ENCODE data around the gene SPATA2L.
"Not testable (repeated sequence)": the region's sequence is repeated elsewhere in the genome, so short reads cannot be mapped to it uniquely, and the experiment has no call there.

Gene SPATA2L

DNA sequence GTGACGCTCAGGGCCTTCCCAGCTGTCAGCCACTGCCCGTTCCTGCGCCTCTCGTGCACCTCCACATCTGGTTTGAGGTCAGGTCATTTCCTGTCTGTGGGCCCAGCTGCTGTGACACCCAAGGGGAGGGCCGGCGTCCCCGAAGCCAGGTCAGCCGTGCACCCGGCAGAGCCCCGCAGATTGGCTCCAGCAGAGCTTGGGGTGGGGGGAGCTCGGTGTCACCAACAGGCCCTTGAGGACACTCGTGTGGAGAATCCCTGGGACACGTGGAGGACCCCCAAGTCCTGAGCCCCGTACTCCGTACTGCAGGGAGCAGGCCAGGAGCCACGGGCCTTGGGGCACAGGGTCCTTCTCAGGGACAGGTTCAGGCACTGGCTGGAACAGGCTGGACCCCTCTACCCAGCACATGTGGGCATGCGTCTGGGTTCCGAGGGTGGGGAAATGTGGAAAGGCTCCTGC, 4.8 kb downstream of the SPATA2L start:
- no CpG with 5 or more reads among the region's 18 CpGs for WGBS, 2 donors (ENCODE audit: extremely low coverage in 2 of 2, insufficient read length in 2 of 2, insufficient replicate concordance in 1 of 2)
- Histone ChIP-seq H3K23ac (ENCODE audit: low read depth, low read length, poor library complexity) (peak overlapping the region; percentile 86), H3K36me3 (replicated peaks in 1 of 2; ENCODE audit: control insufficient read depth in 2 of 2, insufficient read depth in 2 of 2, low read length in 2 of 2) (peaks cover 35 to 71% of the 10 kb centered on the region in 2 donors), H2BK120ac (ENCODE audit: low read depth, low read length) (no peak overlapping the region), H3K9me3 (replicated peaks in 1 of 2; ENCODE audit: control insufficient read depth in 2 of 2, insufficient read depth in 1 of 2, low read depth in 1 of 2, low read length in 2 of 2) (no peaks in the 10 kb centered on the region), H2AFZ (ENCODE audit: low read length) (no peak overlapping the region), H4K8ac (ENCODE audit: low read depth, low read length) (no peak overlapping the region), H3K4ac (ENCODE audit: low read length) (no peak overlapping the region), H2BK5ac (ENCODE audit: low read length) (peak overlapping the region; percentile 13), H2AK5ac (ENCODE audit: low read depth, low read length) (no peak overlapping the region), H2BK12ac (ENCODE audit: low read length) (no peak overlapping the region), H3K14ac (ENCODE audit: low read length) (no peak overlapping the region), H3K27me3 (ENCODE audit: control insufficient read depth in 3 of 3, insufficient read depth in 3 of 3, low read depth in 1 of 3, low read length in 3 of 3) (no peaks in the 10 kb centered on the region), H2BK15ac (ENCODE audit: low read length) (no peak overlapping the region), H3K4me2 (ENCODE audit: insufficient read depth, low read length, poor library complexity, severe bottlenecking) (no peak overlapping the region), H3K9ac (ENCODE audit: low read depth, low read length, poor library complexity) (no peak overlapping the region), H3K4me3 (ENCODE audit: low read length in 2 of 2) (no peak overlapping the region), H3K79me1 (ENCODE audit: low read depth, low read length) (peaks cover 7% of the 10 kb centered on the region), H4K91ac (ENCODE audit: low read depth, low read length, poor library complexity) (no peak overlapping the region), H3K4me1 (ENCODE audit: control insufficient read depth in 2 of 2, insufficient read depth in 1 of 2, low read depth in 1 of 2, low read length in 2 of 2) (peaks cover 9 to 13% of the 10 kb centered on the region in 2 donors), H3K27ac (replicated peaks; ENCODE audit: low read length) (no peak overlapping the region), H3K18ac (ENCODE audit: low read length) (no peak overlapping the region)
- DNase-seq (ENCODE audit: low spot score), result no peak

GRCh38 chr16:89695875-89696669, 5.4 kb downstream of the SPATA2L start:
- peaks cover 6% of the 10 kb centered on the region for H3K79me1 ChIP-seq (ENCODE audit: low read depth, low read length)
- peak overlapping the region; percentile 86 for H3K23ac ChIP-seq (ENCODE audit: low read depth, low read length, poor library complexity)
- no peak overlapping the region for H3K14ac ChIP-seq (ENCODE audit: low read length)
- no peak overlapping the region for H2AFZ ChIP-seq (ENCODE audit: low read length)
- no peaks in the 10 kb centered on the region for H3K27me3 ChIP-seq (ENCODE audit: control insufficient read depth in 3 of 3, insufficient read depth in 3 of 3, low read depth in 1 of 3, low read length in 3 of 3)
- H4K91ac ChIP-seq (ENCODE audit: low read depth, low read length, poor library complexity), result no peak overlapping the region
- DNase-seq (ENCODE audit: low spot score), result no peak
- no peak overlapping the region for H4K8ac ChIP-seq (ENCODE audit: low read depth, low read length)
- H3K18ac ChIP-seq (ENCODE audit: low read length), result peak overlapping the region; percentile 57
- peak overlapping the region; percentile 13 for H2BK5ac ChIP-seq (ENCODE audit: low read length)
- H2BK120ac ChIP-seq (ENCODE audit: low read depth, low read length), result no peak overlapping the region
- no peak overlapping the region for H2BK12ac ChIP-seq (ENCODE audit: low read length)
- no peak overlapping the region for H2BK15ac ChIP-seq (ENCODE audit: low read length)
- H3K4me3 ChIP-seq (ENCODE audit: low read length in 2 of 2), result peak overlapping the region in 1 of 2 donors; percentile 10
- no peak overlapping the region for H3K9ac ChIP-seq (ENCODE audit: low read depth, low read length, poor library complexity)
- H3K4ac ChIP-seq (ENCODE audit: low read length), result no peak overlapping the region
- peaks cover 9 to 13% of the 10 kb centered on the region in 2 donors for H3K4me1 ChIP-seq (ENCODE audit: control insufficient read depth in 2 of 2, insufficient read depth in 1 of 2, low read depth in 1 of 2, low read length in 2 of 2)
- no CpG with 5 or more reads among the region's 25 CpGs for WGBS, 2 donors (ENCODE audit: extremely low coverage in 2 of 2, insufficient read length in 2 of 2, insufficient replicate concordance in 1 of 2)
- no peak overlapping the region for H3K4me2 ChIP-seq (ENCODE audit: insufficient read depth, low read length, poor library complexity, severe bottlenecking)
- no peaks in the 10 kb centered on the region for H3K9me3 ChIP-seq (replicated peaks in 1 of 2; ENCODE audit: control insufficient read depth in 2 of 2, insufficient read depth in 1 of 2, low read depth in 1 of 2, low read length in 2 of 2)
- no peak overlapping the region for H2AK5ac ChIP-seq (ENCODE audit: low read depth, low read length)
- H3K27ac ChIP-seq (replicated peaks; ENCODE audit: low read length), result no peak overlapping the region
- H3K36me3 ChIP-seq (replicated peaks in 1 of 2; ENCODE audit: control insufficient read depth in 2 of 2, insufficient read depth in 2 of 2, low read length in 2 of 2), result peaks cover 41 to 77% of the 10 kb centered on the region in 2 donors

DNA sequence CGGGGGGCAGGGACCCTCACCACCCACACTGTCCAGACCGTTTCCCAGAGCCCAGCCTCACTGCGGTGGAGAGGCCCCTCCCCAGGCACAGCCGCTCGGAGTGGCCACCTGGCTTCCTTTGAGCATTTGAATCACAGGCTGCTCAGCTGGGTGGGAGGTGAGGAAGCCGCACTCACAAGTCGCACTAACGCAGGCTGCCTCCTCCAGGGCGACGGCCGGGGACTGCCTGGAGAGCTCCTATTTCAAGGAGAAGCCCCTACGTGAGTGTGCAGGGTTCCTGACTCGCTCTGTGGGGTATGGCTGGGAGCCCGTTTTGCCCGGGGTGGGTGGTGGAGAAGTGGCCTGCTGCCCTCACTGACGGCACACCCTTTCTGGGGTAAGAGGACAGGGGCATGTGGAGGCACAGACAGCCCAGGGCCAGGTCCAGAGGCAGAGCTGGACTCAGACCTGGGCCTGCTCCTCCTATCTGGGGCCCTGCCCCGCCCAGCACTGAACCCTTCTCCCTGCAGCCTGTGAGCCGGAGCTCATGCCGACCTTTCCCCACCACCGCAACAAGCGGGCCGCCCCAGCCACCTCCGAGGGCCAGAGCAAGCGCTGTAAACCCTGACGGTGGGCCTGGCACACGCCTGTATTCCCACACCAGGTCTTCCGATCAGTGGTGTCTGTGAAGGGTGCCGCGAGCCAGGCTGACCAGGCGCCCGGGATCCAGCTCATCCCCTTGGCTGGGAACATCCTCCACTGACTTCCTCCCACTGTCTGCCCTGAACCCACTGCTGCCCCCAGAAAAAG, 6.2 kb downstream of the SPATA2L start:
- Histone ChIP-seq H3K27ac (replicated peaks; ENCODE audit: low read length) (no peak overlapping the region), H3K27me3 (ENCODE audit: control insufficient read depth in 3 of 3, insufficient read depth in 3 of 3, low read depth in 1 of 3, low read length in 3 of 3) (no peaks in the 10 kb centered on the region), H3K4me3 (ENCODE audit: low read length in 2 of 2) (no peak overlapping the region), H3K9ac (ENCODE audit: low read depth, low read length, poor library complexity) (no peak overlapping the region), H3K18ac (ENCODE audit: low read length) (no peak overlapping the region), H3K23ac (ENCODE audit: low read depth, low read length, poor library complexity) (peak overlapping the region; percentile 91), H2AFZ (ENCODE audit: low read length) (no peak overlapping the region), H2BK12ac (ENCODE audit: low read length) (no peak overlapping the region), H2AK5ac (ENCODE audit: low read depth, low read length) (no peak overlapping the region), H3K4ac (ENCODE audit: low read length) (no peak overlapping the region), H2BK120ac (ENCODE audit: low read depth, low read length) (no peak overlapping the region), H4K91ac (ENCODE audit: low read depth, low read length, poor library complexity) (no peak overlapping the region), H2BK5ac (ENCODE audit: low read length) (no peak overlapping the region), H2BK15ac (ENCODE audit: low read length) (no peak overlapping the region), H3K4me1 (ENCODE audit: control insufficient read depth in 2 of 2, insufficient read depth in 1 of 2, low read depth in 1 of 2, low read length in 2 of 2) (peaks cover 3 to 5% of the 10 kb centered on the region in 2 donors), H4K8ac (ENCODE audit: low read depth, low read length) (no peak overlapping the region), H3K79me1 (ENCODE audit: low read depth, low read length) (peaks cover 2% of the 10 kb centered on the region), H3K14ac (ENCODE audit: low read length) (no peak overlapping the region), H3K4me2 (ENCODE audit: insufficient read depth, low read length, poor library complexity, severe bottlenecking) (no peak overlapping the region), H3K36me3 (replicated peaks in 1 of 2; ENCODE audit: control insufficient read depth in 2 of 2, insufficient read depth in 2 of 2, low read length in 2 of 2) (peaks cover 46 to 83% of the 10 kb centered on the region in 2 donors), H3K9me3 (replicated peaks in 1 of 2; ENCODE audit: control insufficient read depth in 2 of 2, insufficient read depth in 1 of 2, low read depth in 1 of 2, low read length in 2 of 2) (no peaks in the 10 kb centered on the region)
- DNase-seq (ENCODE audit: low spot score), result no peak
- WGBS, 2 donors (ENCODE audit: extremely low coverage in 2 of 2, insufficient read length in 2 of 2, insufficient replicate concordance in 1 of 2), result no CpG with 5 or more reads among the region's 31 CpGs

GRCh38 chr16:89694784-89695085, 6.8 kb downstream of the SPATA2L start:
- not testable (repeated sequence) for H3K4ac ChIP-seq (ENCODE audit: low read length); H3K9me3 ChIP-seq (replicated peaks in 1 of 2; ENCODE audit: control insufficient read depth in 2 of 2, insufficient read depth in 1 of 2, low read depth in 1 of 2, low read length in 2 of 2); H2BK120ac ChIP-seq (ENCODE audit: low read depth, low read length); H2AK5ac ChIP-seq (ENCODE audit: low read depth, low read length); H4K8ac ChIP-seq (ENCODE audit: low read depth, low read length); H3K27ac ChIP-seq (replicated peaks; ENCODE audit: low read length); H4K91ac ChIP-seq (ENCODE audit: low read depth, low read length, poor library complexity); H2BK12ac ChIP-seq (ENCODE audit: low read length); H3K4me3 ChIP-seq (ENCODE audit: low read length in 2 of 2); H2BK5ac ChIP-seq (ENCODE audit: low read length); DNase-seq (ENCODE audit: low spot score); H3K14ac ChIP-seq (ENCODE audit: low read length); H3K27me3 ChIP-seq (ENCODE audit: control insufficient read depth in 3 of 3, insufficient read depth in 3 of 3, low read depth in 1 of 3, low read length in 3 of 3); H2BK15ac ChIP-seq (ENCODE audit: low read length); H2AFZ ChIP-seq (ENCODE audit: low read length); H3K79me1 ChIP-seq (ENCODE audit: low read depth, low read length); H3K4me1 ChIP-seq (ENCODE audit: control insufficient read depth in 2 of 2, insufficient read depth in 1 of 2, low read depth in 1 of 2, low read length in 2 of 2); H3K9ac ChIP-seq (ENCODE audit: low read depth, low read length, poor library complexity); H3K18ac ChIP-seq (ENCODE audit: low read length); H3K4me2 ChIP-seq (ENCODE audit: insufficient read depth, low read length, poor library complexity, severe bottlenecking)
- Histone ChIP-seq H3K36me3 (replicated peaks in 1 of 2; ENCODE audit: control insufficient read depth in 2 of 2, insufficient read depth in 2 of 2, low read length in 2 of 2) (peaks cover 50 to 87% of the 10 kb centered on the region in 2 donors), H3K23ac (ENCODE audit: low read depth, low read length, poor library complexity) (peak overlapping the region; percentile 91)
- no CpG with 5 or more reads among the region's 23 CpGs for WGBS, 2 donors (ENCODE audit: extremely low coverage in 2 of 2, insufficient read length in 2 of 2, insufficient replicate concordance in 1 of 2)

All from neuronal stem cell (in vitro differentiated cells).